DND-41 (cell line): ENCODE data around the gene SMARCA2.

Experiments
- EZH2 ChIP-seq: IDR thresholded peaks from 3 replicates; pipeline ENCODE4 v1.6.1; 2012; ENCODE audit warnings: borderline replicate concordance, low read depth, mild to moderate bottlenecking, moderate library complexity, low read length, inconsistent platforms; ENCODE audit not compliant: severe bottlenecking
- TF ChIP-seq, protein P1 (sequence below): IDR thresholded peaks from 2 replicates; pipeline ENCODE4 v1.5.1; 2012; ENCODE audit warnings: borderline replicate concordance, low read length, moderate library complexity, mild to moderate bottlenecking; ENCODE audit not compliant: poor library complexity, severe bottlenecking; ENCODE audit errors: extremely low read depth

DNA sequence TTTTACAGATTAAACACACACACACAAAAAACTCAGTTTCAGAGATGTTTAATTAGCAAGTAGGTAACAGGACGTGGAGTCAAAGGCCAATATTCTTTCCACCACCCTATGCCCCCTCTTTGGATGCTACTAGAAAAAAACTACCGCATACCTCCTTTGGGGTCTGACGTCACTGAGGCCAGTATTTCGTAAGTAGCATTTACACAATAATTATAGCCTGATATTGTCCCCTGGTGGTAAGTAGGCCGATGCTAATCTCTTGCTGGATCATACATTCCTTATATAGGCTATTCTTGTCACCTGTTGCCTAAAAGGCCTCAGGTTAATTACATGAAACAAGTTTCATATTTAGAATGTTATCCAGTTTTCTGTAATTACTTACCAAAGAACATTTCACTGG is 21.0 kb upstream of the SMARCA2 start:
- TF ChIP-seq, protein P1, sequence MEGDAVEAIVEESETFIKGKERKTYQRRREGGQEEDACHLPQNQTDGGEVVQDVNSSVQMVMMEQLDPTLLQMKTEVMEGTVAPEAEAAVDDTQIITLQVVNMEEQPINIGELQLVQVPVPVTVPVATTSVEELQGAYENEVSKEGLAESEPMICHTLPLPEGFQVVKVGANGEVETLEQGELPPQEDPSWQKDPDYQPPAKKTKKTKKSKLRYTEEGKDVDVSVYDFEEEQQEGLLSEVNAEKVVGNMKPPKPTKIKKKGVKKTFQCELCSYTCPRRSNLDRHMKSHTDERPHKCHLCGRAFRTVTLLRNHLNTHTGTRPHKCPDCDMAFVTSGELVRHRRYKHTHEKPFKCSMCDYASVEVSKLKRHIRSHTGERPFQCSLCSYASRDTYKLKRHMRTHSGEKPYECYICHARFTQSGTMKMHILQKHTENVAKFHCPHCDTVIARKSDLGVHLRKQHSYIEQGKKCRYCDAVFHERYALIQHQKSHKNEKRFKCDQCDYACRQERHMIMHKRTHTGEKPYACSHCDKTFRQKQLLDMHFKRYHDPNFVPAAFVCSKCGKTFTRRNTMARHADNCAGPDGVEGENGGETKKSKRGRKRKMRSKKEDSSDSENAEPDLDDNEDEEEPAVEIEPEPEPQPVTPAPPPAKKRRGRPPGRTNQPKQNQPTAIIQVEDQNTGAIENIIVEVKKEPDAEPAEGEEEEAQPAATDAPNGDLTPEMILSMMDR, result no peak
- no peak for TF ChIP-seq EZH2
